A673 (cell line): ENCODE results near the gene NTN1.

Experiments
- EZH2 ChIP-seq: fragments of 200-600 bp; sonication (generic); IDR thresholded peaks from 2 replicates; pipeline ENCODE4 v1.6.1; 2017; ENCODE audit warnings: borderline replicate concordance, low read depth, mild to moderate bottlenecking, mixed read lengths, antibody characterized with exemption, low read length; ENCODE audit not compliant: poor library complexity, severe bottlenecking
- TF ChIP-seq, protein P1 (sequence below): fragments of 300-800, 200-600 bp; sonication (generic); conservative IDR thresholded peaks from 2 replicates; pipeline ENCODE4 v1.5.1; 2017; ENCODE audit warnings: low read depth, mild to moderate bottlenecking, antibody characterized with exemption, low read length, moderate library complexity, mixed read lengths

DNA sequence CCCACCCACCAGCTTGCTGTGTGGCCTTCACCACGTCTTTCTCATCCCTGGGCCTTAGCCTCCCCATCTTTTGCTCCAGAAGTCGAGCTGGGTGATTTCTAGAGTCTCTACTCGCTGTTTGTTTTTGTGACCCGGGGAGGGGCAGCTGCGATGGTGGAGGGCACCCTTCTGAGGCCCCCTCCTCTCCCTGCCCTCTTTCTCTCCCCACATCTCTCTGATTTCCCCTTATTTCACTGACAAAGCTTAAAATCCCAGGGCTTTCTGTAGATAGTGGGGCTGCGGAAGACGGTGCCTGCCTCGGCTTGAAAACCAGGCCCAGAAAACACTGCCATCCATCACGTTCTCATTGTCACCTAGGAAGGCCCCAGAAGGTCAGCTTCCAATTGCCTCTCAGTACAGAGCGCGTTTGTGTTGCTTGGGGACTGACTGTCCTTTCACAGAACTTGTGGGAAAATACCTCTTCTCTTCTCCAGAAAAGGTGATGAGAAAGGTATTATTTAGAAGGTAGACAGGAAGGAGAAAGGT, 95.1 kb downstream of the NTN1 start:
- TF ChIP-seq, protein P1, sequence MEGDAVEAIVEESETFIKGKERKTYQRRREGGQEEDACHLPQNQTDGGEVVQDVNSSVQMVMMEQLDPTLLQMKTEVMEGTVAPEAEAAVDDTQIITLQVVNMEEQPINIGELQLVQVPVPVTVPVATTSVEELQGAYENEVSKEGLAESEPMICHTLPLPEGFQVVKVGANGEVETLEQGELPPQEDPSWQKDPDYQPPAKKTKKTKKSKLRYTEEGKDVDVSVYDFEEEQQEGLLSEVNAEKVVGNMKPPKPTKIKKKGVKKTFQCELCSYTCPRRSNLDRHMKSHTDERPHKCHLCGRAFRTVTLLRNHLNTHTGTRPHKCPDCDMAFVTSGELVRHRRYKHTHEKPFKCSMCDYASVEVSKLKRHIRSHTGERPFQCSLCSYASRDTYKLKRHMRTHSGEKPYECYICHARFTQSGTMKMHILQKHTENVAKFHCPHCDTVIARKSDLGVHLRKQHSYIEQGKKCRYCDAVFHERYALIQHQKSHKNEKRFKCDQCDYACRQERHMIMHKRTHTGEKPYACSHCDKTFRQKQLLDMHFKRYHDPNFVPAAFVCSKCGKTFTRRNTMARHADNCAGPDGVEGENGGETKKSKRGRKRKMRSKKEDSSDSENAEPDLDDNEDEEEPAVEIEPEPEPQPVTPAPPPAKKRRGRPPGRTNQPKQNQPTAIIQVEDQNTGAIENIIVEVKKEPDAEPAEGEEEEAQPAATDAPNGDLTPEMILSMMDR, result no peak
- no peak for TF ChIP-seq EZH2
